ENCODE results near the gene DBX2.

DBX2 gene

GRCh38 chr12:44979918-44980317 lies 71.0 kb downstream of the DBX2 start:
- H3K36me3 ChIP-seq (ENCODE audit: insufficient read depth, low read length), result no peaks in the 10 kb centered on the region

GRCh38 chr12:44976246-44976645 lies 74.7 kb downstream of the DBX2 start:
- H3K4me3 ChIP-seq (ENCODE audit: low read length), result no peak overlapping the region
- no peak overlapping the region for H2AFZ ChIP-seq (ENCODE audit: low read depth, low read length)
- no peaks in the 10 kb centered on the region for H3K4me1 ChIP-seq (ENCODE audit: insufficient read depth, low read length)
- no peaks in the 10 kb centered on the region for H3K27me3 ChIP-seq (ENCODE audit: insufficient read depth, low read length)
- H3K9me3 ChIP-seq (ENCODE audit: low read length), result no peaks in the 10 kb centered on the region
- no peaks in the 10 kb centered on the region for H3K36me3 ChIP-seq (ENCODE audit: insufficient read depth, low read length)

More at GRCh38 chr12:44979918-44980317, 71.0 kb downstream of the DBX2 start:
- Histone ChIP-seq H3K4me1 (ENCODE audit: insufficient read depth, low read length) (no peaks in the 10 kb centered on the region), H3K27me3 (ENCODE audit: insufficient read depth, low read length) (no peaks in the 10 kb centered on the region), H3K4me3 (ENCODE audit: low read length) (no peak overlapping the region), H2AFZ (ENCODE audit: low read depth, low read length) (no peak overlapping the region), H3K9me3 (ENCODE audit: low read length) (no peaks in the 10 kb centered on the region)

GRCh38 chr12:44972746-44973421 lies 78.0 kb downstream of the DBX2 start:
- Histone ChIP-seq H3K9me3 (ENCODE audit: low read length) (no peaks in the 10 kb centered on the region), H3K36me3 (ENCODE audit: insufficient read depth, low read length) (no peaks in the 10 kb centered on the region), H3K4me1 (ENCODE audit: insufficient read depth, low read length) (no peaks in the 10 kb centered on the region), H3K27me3 (ENCODE audit: insufficient read depth, low read length) (no peaks in the 10 kb centered on the region), H2AFZ (ENCODE audit: low read depth, low read length) (no peak overlapping the region), H3K4me3 (ENCODE audit: low read length) (no peak overlapping the region)

GRCh38 chr12:44968965-44969364 lies 81.9 kb downstream of the DBX2 start:
- no peaks in the 10 kb centered on the region for H3K36me3 ChIP-seq (ENCODE audit: insufficient read depth, low read length)
- no peak overlapping the region for H2AFZ ChIP-seq (ENCODE audit: low read depth, low read length)
- H3K4me3 ChIP-seq (ENCODE audit: low read length), result no peak overlapping the region
- H3K27me3 ChIP-seq (ENCODE audit: insufficient read depth, low read length), result no peaks in the 10 kb centered on the region
- no peaks in the 10 kb centered on the region for H3K4me1 ChIP-seq (ENCODE audit: insufficient read depth, low read length)
- H3K9me3 ChIP-seq (ENCODE audit: low read length), result no peaks in the 10 kb centered on the region

All from neuron (in vitro differentiated cells).